Measurements from ENCODE around the gene MRPS16.

DNA sequence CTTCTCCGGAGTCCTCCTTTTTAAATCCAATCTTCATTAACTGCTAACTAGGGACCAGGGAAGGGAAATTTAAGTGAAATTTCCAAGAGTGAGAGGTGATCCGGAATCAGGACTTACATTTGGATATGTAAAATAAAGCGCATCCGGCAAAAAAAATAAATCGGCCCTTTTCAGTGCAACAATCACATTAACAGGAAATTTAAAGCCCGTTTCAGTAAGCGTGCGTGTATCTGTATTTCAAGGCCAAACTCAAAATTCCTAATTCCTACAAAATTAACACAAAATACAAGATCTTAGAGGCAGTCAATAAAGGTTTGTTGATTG is 6.2 kb downstream of the MRPS16 start:
- TF ChIP-seq, protein P1, sequence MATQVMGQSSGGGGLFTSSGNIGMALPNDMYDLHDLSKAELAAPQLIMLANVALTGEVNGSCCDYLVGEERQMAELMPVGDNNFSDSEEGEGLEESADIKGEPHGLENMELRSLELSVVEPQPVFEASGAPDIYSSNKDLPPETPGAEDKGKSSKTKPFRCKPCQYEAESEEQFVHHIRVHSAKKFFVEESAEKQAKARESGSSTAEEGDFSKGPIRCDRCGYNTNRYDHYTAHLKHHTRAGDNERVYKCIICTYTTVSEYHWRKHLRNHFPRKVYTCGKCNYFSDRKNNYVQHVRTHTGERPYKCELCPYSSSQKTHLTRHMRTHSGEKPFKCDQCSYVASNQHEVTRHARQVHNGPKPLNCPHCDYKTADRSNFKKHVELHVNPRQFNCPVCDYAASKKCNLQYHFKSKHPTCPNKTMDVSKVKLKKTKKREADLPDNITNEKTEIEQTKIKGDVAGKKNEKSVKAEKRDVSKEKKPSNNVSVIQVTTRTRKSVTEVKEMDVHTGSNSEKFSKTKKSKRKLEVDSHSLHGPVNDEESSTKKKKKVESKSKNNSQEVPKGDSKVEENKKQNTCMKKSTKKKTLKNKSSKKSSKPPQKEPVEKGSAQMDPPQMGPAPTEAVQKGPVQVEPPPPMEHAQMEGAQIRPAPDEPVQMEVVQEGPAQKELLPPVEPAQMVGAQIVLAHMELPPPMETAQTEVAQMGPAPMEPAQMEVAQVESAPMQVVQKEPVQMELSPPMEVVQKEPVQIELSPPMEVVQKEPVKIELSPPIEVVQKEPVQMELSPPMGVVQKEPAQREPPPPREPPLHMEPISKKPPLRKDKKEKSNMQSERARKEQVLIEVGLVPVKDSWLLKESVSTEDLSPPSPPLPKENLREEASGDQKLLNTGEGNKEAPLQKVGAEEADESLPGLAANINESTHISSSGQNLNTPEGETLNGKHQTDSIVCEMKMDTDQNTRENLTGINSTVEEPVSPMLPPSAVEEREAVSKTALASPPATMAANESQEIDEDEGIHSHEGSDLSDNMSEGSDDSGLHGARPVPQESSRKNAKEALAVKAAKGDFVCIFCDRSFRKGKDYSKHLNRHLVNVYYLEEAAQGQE (IDR thresholded peaks at IDR 0.05; ENCODE audit: low read depth, low read length), result no peak
- TF ChIP-seq, protein P2, sequence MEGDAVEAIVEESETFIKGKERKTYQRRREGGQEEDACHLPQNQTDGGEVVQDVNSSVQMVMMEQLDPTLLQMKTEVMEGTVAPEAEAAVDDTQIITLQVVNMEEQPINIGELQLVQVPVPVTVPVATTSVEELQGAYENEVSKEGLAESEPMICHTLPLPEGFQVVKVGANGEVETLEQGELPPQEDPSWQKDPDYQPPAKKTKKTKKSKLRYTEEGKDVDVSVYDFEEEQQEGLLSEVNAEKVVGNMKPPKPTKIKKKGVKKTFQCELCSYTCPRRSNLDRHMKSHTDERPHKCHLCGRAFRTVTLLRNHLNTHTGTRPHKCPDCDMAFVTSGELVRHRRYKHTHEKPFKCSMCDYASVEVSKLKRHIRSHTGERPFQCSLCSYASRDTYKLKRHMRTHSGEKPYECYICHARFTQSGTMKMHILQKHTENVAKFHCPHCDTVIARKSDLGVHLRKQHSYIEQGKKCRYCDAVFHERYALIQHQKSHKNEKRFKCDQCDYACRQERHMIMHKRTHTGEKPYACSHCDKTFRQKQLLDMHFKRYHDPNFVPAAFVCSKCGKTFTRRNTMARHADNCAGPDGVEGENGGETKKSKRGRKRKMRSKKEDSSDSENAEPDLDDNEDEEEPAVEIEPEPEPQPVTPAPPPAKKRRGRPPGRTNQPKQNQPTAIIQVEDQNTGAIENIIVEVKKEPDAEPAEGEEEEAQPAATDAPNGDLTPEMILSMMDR (IDR thresholded peaks at IDR 0.05), result no peak
- TF ChIP-seq, protein P3, sequence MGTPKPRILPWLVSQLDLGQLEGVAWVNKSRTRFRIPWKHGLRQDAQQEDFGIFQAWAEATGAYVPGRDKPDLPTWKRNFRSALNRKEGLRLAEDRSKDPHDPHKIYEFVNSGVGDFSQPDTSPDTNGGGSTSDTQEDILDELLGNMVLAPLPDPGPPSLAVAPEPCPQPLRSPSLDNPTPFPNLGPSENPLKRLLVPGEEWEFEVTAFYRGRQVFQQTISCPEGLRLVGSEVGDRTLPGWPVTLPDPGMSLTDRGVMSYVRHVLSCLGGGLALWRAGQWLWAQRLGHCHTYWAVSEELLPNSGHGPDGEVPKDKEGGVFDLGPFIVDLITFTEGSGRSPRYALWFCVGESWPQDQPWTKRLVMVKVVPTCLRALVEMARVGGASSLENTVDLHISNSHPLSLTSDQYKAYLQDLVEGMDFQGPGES (IDR thresholded peaks at IDR 0.05; ENCODE audit: low read depth, low read length), result no peak
- TF ChIP-seq, protein P4, sequence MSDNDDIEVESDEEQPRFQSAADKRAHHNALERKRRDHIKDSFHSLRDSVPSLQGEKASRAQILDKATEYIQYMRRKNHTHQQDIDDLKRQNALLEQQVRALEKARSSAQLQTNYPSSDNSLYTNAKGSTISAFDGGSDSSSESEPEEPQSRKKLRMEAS (IDR thresholded peaks at IDR 0.05; ENCODE audit: low read depth), result no peak
- TF ChIP-seq CHD2 (IDR thresholded peaks at IDR 0.05; ENCODE audit: low read length, partially characterized antibody), result no peak

All from SK-N-SH (cell line).